Measurements from ENCODE around the gene ARHGAP44.
"Not testable (repeated sequence)": the region's sequence is repeated elsewhere in the genome, so short reads cannot be mapped to it uniquely, and the experiment has no call there.

Gene ARHGAP44

GRCh38 chr17:12974005-12974531 lies 184.8 kb downstream of the ARHGAP44 start:
- Histone ChIP-seq H2AFZ (ENCODE audit: low read length) (no peak overlapping the region), H4K20me1 (ENCODE audit: insufficient read depth, low read length, poor library complexity, severe bottlenecking) (no peaks in the 10 kb centered on the region), H3K4me2 (ENCODE audit: low read depth, low read length, poor library complexity, severe bottlenecking) (no peak overlapping the region), H3F3A (ENCODE audit: low read depth) (no peaks in the 10 kb centered on the region), H3K9ac (ENCODE audit: low read depth, low read length, poor library complexity, severe bottlenecking) (no peak overlapping the region), H3K4me3 (ENCODE audit: low read length, poor library complexity, severe bottlenecking) (no peak overlapping the region), H3K9me3 (ENCODE audit: insufficient read depth, low read depth, low read length) (no peaks in the 10 kb centered on the region; the same call in 1 of the 2 replicates), H3K36me3 (ENCODE audit: insufficient read depth, low read length) (no peaks in the 10 kb centered on the region), H3K9me2 (replicated peaks; ENCODE audit: low read depth, low read length) (no peaks in the 10 kb centered on the region), H3K4me1 (ENCODE audit: insufficient read depth, low read length, poor library complexity, severe bottlenecking) (no peaks in the 10 kb centered on the region), H3K27me3 (ENCODE audit: insufficient read depth, low read length, poor library complexity, severe bottlenecking) (no peaks in the 10 kb centered on the region), H3K79me2 (ENCODE audit: insufficient read depth, low read length) (no peaks in the 10 kb centered on the region)
- no peak for TF ChIP-seq CTCF (conservative IDR thresholded peaks at IDR 0.05; ENCODE audit: low read length)

GRCh38 chr17:12977008-12977751 lies 187.9 kb downstream of the ARHGAP44 start:
- TF ChIP-seq EZH2phosphoT487 (IDR thresholded peaks at IDR 0.05; ENCODE audit: borderline replicate concordance) (no peak), CTCF (conservative IDR thresholded peaks at IDR 0.05; ENCODE audit: low read length) (no peak)
- H3K27me3 ChIP-seq (ENCODE audit: insufficient read depth, low read length, poor library complexity, severe bottlenecking), result no peaks in the 10 kb centered on the region
- no peak overlapping the region for H2AFZ ChIP-seq (ENCODE audit: low read length)

GRCh38 chr17:12978787-12979186 lies 189.5 kb downstream of the ARHGAP44 start:
- H3K9ac ChIP-seq (ENCODE audit: low read depth, low read length, poor library complexity, severe bottlenecking); H3K36me3 ChIP-seq (ENCODE audit: insufficient read depth, low read length); H3K4me1 ChIP-seq (ENCODE audit: insufficient read depth, low read length, poor library complexity, severe bottlenecking); H3K27me3 ChIP-seq (ENCODE audit: insufficient read depth, low read length, poor library complexity, severe bottlenecking); H3K4me2 ChIP-seq (ENCODE audit: low read depth, low read length, poor library complexity, severe bottlenecking); H3F3A ChIP-seq (ENCODE audit: low read depth); H3K9me2 ChIP-seq (replicated peaks; ENCODE audit: low read depth, low read length); H3K9me3 ChIP-seq (ENCODE audit: insufficient read depth, low read depth, low read length); H3K79me2 ChIP-seq (ENCODE audit: insufficient read depth, low read length); H4K20me1 ChIP-seq (ENCODE audit: insufficient read depth, low read length, poor library complexity, severe bottlenecking); H2AFZ ChIP-seq (ENCODE audit: low read length); H3K4me3 ChIP-seq (ENCODE audit: low read length, poor library complexity, severe bottlenecking): not testable (repeated sequence)

More at GRCh38 chr17:12977008-12977751, 187.9 kb downstream of the ARHGAP44 start:
- no peak overlapping the region for H3K9ac ChIP-seq (ENCODE audit: low read depth, low read length, poor library complexity, severe bottlenecking)
- no peaks in the 10 kb centered on the region for H4K20me1 ChIP-seq (ENCODE audit: insufficient read depth, low read length, poor library complexity, severe bottlenecking)
- H3K36me3 ChIP-seq (ENCODE audit: insufficient read depth, low read length), result no peaks in the 10 kb centered on the region
- H3K4me2 ChIP-seq (ENCODE audit: low read depth, low read length, poor library complexity, severe bottlenecking), result no peak overlapping the region
- H3K4me1 ChIP-seq (ENCODE audit: insufficient read depth, low read length, poor library complexity, severe bottlenecking), result no peaks in the 10 kb centered on the region
- H3K9me2 ChIP-seq (replicated peaks; ENCODE audit: low read depth, low read length), result no peaks in the 10 kb centered on the region
- no peaks in the 10 kb centered on the region for H3F3A ChIP-seq (ENCODE audit: low read depth)
- no peaks in the 10 kb centered on the region for H3K79me2 ChIP-seq (ENCODE audit: insufficient read depth, low read length)
- H3K4me3 ChIP-seq (ENCODE audit: low read length, poor library complexity, severe bottlenecking), result no peak overlapping the region
- H3K9me3 ChIP-seq (ENCODE audit: insufficient read depth, low read depth, low read length), result no peaks in the 10 kb centered on the region; the same call in 1 of the 2 replicates

- Histone ChIP-seq H3K9ac (ENCODE audit: low read depth, low read length, poor library complexity, severe bottlenecking) (no peak overlapping the region), H3K4me1 (ENCODE audit: insufficient read depth, low read length, poor library complexity, severe bottlenecking) (no peaks in the 10 kb centered on the region), H3K4me3 (ENCODE audit: low read length, poor library complexity, severe bottlenecking) (no peak overlapping the region), H3K36me3 (ENCODE audit: insufficient read depth, low read length) (no peaks in the 10 kb centered on the region), H3K9me2 (replicated peaks; ENCODE audit: low read depth, low read length) (no peaks in the 10 kb centered on the region), H3K4me2 (ENCODE audit: low read depth, low read length, poor library complexity, severe bottlenecking) (no peak overlapping the region), H4K20me1 (ENCODE audit: insufficient read depth, low read length, poor library complexity, severe bottlenecking) (no peaks in the 10 kb centered on the region), H3K27me3 (ENCODE audit: insufficient read depth, low read length, poor library complexity, severe bottlenecking) (no peaks in the 10 kb centered on the region), H3K9me3 (ENCODE audit: insufficient read depth, low read depth, low read length) (no peaks in the 10 kb centered on the region; the same call in 1 of the 2 replicates), H2AFZ (ENCODE audit: low read length) (no peak overlapping the region), H3F3A (ENCODE audit: low read depth) (no peaks in the 10 kb centered on the region), H3K79me2 (ENCODE audit: insufficient read depth, low read length) (no peaks in the 10 kb centered on the region)
- TF ChIP-seq EZH2phosphoT487 (IDR thresholded peaks at IDR 0.05; ENCODE audit: borderline replicate concordance) (no peak), CTCF (conservative IDR thresholded peaks at IDR 0.05; ENCODE audit: low read length) (no peak)
Measured at GRCh38 chr17:12979246-12979645, 189.9 kb downstream of the ARHGAP44 start.
